Measurements from ENCODE around the gene TNNC1.

Gene TNNC1

DNA sequence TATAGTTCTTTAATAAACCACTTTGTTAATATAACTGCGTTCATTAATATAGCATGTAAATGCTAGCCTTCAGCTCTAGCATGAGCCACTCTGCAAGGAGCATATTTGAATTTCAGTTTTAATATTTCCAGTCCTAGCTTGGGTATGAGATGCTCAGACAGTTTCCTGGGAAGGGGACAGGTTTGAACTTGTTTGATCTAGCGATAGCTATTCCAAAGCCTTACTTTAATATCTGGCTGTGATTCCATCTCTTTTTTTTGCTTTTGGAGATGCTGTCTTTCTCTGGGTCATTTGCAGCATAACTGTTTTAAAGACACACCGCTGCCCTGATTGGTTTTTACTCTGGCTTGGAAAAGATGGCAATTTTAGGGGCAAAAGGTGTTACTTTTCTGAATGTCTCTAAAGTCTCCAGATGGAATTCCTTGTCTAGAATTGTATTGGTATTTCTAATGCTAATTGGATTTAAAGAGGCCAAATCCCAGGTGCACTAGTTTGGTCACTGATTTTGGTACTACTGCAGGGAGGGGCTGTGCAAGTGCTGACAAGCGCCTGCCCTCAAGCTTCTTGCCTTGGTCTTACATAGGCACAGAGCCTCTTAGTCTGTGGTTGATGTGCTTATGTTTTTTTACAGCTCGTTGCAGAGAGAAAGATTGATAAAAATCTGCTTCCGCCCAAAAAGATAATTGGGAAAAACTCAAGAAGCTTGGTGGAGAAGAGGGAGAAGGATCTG lies 4.4 kb upstream of the TNNC1 start:
- no peak for DNase-seq

DNA sequence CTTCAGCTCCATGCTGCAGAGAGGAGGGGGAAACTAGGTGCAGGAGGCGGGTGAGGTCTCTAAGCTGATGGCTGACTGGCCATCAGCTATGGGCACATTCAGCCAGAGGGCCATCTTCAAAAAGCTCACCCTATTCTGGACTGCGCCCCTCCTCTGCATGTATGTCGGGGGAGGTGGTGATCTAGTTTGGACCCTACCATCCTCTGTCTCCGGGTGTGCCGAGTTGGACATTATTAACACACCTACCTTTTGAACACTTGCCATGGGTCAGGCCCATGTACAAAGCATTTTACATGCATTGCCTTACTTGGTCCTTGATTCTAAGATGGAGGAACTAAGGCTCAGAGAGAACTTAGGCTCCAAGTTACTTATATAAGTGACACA lies 3.0 kb upstream of the TNNC1 start:
- DNase-seq = no peak

DNA sequence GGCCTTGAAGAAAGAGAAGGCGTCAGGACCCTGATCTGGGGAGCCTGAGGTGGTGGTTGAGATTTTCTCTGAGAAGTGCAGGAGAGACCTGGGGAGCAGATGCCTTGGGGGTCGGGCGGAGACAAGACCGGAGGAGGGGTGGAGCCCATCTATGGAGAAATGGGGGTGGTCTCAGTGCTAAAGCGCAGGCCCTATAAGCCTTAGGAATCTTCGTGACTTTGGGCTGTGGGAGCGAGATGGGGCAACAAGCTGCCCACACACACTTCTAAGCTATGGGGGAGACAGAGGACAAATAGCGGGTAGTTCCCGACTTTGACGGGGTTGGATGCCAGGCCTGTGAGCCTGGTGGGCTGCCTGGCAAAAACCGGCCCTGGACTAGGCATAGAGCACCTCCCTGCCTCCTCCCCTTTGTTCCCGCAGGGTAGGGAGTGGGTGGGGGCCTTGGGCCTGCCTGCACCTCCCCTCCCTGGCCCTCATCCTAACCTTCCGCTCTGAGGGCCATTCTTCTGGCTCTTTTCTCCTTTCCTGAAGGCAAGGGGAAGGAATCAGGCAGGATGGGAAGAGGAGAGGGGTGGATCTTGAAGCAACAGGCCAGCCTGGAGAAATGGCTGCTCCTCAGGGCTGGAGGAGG lies 2.4 kb upstream of the TNNC1 start:
- DNase-seq = peak in 1 of 4 experiments; percentile 36

DNA sequence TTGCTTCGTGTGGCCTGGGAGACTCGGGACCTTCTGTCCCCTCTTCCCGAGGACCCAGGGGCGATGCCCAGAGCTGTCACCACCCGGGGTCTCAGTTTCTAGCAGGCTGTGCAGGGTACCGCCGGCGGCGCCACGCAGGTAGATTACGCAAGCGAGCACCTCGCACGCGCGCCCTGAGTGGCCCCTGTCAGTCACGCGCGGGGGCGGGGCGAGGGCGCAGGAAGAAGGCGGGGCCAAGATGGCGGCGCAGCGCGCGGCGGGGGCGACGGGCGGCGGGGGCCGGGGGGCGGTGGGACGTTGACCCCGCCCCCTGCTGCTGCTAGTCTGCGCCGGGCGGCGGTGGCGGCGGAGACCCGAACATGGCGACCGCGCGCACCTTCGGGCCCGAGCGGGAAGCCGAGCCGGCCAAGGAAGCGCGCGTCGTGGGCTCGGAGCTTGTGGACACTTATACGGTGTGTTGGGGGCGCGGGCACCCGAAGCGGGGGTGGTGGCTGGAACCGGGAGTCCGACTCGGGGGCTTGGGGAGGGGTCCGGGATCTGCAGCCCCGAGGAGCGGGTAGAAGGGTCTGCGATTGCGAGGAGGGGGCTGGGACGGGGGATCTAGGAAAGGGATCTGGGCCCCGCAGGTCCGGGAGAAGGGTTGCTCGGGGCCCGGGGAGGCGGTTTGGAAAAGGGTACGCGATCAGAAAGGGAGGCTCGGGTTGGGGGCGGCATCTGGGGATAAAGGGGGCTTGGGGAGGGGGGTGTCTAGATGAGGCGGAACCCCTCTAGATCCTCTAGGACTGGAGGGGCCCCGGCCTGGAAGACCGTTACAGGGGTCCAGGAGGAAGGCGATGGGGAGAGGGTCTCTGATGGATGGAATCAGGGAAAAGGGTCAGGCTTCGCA lies 1.7 kb upstream of the TNNC1 start, which contains the start of gene NISCH:
Gene NISCH (plus strand): TSS at position 322 of the 886 bp plus-strand sequence. CDS start 38 bp downstream, at position 360.
- DNase-seq = peak; percentile 83 to 97 (median 91)

DNA sequence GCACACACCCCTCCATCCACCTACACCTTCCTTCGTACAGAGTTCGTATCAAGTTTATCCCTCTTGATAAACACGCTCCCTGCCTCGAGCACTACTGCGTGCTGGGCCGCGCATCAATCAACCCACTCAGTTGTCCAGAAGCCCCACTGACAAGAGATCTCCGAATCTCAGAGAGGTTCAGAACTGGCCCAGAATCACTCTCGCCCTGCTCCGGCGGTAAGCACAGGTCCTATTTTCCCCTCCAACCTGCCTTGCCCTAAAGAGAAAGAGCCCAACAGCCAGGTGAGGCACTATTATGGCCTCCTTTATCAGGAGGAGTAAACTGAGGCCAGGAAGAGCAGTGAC lies 1.1 kb upstream of the TNNC1 start:
- DNase-seq = no peak

DNA sequence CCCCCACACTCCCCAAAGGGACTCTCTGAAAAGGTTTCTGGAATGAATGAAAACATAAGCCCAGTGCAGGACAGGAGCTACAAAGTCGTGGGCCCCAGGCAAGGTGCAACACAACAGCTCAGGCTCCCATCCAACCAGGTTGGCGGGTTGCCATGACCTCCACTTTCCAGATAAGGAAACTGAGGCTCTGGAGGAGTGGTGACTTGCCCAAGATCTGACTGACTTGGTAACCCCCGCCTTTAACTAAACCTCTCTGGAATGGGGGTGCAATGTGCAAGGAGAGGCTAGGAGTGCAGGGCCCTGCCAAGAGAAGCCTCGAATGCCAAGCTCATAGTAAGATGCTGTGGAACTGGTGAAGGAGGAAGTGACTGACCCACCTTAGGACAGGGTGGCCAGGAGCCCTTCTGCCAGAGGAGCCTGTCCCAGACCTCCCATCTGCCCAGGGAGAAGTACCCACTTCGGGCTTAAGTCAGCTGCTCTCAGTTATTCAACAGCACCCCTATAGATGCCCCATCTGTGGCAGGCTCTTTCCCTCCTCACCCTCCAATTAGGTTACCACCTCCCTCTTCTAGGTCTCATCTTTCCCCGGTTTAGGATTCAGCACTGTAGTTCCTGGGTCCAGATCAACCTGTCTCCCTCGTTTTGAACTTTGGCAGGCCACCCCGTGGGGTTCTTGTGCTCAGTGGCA lies 553 bp upstream of the TNNC1 start:
- DNase-seq = no peak

DNA sequence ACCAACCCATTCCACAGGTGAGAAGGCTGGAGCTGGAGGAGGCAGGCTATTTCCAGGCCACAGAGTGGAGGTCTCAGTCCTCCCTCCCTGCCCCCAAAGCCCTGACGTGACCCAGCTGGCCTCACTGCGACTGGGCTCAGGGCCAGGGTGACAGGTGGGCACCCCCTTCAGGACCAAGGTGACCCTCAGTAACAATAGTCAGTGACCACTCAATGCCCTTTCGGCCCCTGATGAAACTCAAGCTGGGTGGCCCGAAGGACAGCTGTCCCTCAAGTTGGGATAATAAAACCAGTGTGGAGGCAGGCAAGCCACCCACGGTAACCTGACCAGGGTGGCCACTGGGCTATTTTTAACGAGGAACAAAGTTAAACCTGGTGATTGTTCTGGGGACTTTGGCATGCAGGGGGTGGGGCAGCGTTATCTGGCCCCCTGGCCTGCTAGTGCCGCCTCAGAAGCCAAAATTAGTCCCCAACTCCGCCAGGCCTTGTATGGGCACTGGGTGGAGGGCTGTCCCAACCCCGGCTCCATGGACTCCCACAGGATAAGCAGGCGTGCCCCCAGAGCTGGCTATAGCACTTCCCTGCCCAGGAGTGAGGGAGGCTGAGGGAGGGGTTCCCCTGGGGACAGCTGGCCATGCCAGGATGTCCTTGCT lies 1.1 kb downstream of the TNNC1 start:
- DNase-seq = no peak

DNA sequence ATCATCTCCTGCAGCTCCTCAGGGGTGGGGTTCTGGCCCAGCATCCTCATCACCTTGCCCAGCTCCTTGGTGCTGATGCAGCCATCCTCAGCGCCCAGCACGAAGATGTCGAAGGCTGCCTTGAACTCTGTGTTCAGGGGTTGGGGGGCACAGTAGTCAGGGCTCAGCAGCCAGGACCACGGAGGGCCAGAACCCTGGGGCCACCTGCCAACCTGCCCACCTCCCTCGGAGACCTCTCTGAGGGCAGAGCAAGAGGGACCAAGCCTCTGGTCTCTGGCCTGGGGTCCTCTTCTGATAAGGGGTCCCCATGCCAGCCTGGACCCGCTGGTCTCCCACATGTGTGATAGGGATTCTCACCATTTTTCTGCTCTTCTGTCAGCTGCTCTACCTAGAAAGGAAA lies 1.7 kb downstream of the TNNC1 start:
- no peak for DNase-seq

DNA sequence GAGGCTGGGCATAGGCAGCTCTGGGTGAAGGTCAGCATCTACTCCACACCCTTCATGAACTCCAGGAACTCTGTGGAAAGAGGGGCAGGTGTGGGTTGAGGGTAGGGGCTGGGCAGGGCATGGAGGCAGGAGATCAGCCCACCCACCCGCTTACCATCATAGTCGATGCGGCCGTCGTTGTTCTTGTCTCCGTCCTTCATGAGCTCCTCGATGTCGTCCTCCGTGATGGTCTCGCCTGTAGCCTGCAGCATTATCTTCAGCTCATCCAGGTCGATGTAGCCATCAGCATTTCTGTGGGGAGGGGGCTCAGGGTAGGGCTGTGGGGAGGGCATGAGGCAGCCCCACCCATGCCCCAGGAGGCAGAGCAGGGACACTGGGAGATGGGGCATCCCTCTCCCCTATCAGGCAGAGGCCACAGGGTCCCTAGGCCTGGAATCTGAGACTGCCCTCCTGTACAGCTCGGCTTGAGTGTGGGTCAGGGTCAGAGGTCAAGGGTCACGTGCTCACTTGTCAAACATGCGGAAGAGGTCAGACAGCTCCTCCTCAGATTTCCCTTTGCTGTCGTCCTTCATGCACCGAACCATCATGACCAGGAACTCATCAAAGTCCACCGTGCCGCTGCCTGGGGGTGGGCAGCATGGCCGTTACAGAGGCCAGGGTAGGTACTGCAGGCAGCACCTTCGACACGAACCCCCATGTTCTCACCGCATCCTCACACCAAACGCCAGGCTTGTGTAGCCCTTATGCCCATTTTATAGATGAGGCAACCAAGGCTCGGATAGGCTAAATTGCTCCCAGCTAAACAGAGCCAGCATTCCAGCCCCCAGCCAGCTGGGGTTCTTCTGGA lies 2.4 kb downstream of the TNNC1 start:
- DNase-seq = no peak

DNA sequence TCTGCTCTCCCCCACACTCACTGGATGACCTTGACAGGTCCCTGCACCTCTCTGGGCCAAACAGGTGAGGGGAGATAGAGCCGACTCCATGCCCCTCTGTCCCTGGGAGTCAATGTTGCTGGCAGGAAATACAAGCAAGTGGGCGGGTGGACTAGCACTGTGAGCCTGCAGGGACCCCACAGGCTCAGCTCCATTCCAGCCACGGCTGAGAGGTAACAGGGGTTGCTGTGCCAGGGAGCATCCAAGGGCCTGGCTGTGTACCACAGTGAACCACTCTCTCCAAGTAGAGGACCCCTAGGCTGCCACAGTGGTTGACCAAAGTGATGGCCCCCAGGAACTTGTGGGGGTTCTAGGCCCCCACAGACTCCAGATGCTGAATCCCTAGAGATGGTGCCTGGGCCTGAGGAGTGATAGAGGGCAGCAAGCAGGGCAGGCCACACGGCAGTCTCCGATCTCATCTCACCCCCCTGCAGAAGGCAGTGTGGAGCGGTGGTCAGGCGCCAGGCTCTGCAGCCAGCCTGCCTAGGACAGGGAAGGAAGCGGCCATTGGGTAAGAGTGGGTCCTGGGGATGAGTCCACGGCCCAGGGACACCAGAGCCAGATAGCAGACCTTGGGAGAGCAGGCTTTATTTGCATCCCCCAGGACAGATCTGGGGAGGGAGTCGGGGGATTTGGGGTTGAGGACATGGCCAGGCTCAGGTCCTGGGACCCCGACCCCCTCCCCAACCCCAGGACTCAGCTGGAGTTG lies 3.2 kb downstream of the TNNC1 start:
- DNase-seq = no peak

DNA sequence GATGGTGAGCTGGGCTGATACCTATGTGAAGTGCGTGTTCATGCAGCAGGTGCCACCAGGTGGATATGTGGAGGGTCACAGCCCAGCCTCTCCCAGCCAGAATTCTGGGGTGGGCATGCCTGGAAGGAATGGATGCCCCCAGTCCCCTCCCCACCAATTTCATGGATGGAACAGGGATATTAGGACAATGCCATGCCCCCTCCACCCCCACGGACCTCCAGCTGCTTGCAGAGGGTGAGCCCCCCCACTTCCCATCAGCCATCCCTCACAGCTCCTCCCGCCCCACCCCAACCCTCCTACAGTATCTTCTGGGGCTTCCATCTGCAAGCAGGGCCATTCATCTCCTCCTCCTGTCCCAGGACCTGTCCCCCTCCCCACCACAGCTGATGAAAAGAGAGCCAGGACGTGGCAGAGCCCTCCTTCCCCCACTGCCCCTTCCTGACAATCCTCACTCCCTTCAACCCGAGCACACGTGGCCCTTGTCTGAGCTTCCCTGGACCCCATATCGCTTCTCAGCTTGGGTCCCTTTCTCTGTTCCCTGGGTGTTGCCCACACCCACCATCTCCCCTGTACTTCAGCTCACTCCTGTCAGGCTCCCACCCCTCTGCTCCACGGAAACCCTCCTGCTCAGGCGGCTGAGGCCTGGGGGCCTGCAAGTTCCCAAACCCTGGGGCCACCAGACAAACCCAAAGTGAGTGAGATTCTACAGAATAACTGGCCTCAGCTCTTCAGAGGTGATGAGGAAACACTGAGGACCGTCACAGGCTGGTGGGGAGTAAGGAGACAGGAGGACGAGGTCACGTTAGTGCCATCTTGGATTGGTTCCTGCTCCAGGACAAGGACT lies 6.1 kb downstream of the TNNC1 start:
- DNase-seq = no peak

DNA sequence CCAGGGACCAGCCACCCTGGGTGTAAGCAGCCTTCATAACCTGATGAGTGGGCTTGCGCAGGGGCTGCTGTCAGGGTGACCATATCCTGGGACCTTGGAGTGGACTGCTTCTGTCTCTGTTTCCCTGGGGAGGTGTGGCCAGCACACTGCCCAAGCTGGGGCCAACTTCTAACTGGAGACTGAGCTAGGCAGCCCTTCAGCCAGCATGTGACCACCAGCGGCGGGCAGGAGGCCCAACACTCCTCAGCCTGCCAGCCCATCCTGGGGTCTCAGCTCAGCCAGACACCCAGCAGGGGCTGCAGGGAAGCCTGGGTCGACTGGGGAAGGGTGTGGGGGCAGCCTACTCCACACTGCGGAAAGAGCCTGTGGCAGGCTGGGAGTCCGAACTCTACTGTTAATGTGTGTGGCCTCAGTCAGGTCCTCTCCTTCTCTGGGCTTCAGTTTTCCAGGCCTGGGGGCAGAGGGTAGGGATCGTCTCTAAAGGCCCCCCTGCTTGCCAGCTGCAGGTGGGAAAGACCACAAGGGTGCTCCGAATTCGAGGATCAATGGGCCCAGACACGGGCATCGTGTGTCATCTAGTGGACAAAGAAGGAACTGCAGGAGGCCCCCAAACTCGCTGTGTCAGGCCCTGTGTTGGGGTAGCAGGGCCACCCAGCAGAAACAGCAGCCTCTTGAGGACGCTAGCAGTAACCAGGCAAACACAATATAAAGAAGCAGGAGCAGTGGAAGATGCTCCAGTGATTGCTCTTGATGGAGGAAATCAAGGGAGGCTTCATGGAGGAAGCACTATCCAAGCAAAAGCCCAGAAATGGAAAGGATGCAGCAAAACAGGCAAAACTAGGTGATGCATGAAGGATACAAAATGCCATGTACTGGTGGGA lies 7.0 kb downstream of the TNNC1 start:
- DNase-seq = peak; percentile 74 to 89 (median 84)

DNA sequence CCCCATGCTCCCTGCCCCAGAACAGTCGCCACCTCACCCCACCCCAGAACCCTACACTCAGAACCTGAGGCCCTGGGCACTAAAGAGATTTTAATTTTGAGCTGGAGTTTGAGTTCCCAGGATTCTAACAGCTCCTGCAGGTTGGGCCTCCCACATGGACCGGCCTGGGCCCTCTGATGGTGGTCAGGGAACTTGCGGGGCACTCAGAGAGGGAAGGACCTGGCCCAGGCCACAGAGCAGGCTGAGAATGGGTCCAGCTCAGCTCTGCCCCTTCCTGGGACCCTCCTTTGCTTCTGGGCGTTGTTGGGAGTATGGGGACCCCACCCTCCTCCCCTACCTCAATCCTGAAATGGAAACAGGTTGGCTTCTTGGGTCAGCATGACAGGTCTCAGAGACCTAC lies 7.8 kb downstream of the TNNC1 start:
- DNase-seq = no peak

DNA sequence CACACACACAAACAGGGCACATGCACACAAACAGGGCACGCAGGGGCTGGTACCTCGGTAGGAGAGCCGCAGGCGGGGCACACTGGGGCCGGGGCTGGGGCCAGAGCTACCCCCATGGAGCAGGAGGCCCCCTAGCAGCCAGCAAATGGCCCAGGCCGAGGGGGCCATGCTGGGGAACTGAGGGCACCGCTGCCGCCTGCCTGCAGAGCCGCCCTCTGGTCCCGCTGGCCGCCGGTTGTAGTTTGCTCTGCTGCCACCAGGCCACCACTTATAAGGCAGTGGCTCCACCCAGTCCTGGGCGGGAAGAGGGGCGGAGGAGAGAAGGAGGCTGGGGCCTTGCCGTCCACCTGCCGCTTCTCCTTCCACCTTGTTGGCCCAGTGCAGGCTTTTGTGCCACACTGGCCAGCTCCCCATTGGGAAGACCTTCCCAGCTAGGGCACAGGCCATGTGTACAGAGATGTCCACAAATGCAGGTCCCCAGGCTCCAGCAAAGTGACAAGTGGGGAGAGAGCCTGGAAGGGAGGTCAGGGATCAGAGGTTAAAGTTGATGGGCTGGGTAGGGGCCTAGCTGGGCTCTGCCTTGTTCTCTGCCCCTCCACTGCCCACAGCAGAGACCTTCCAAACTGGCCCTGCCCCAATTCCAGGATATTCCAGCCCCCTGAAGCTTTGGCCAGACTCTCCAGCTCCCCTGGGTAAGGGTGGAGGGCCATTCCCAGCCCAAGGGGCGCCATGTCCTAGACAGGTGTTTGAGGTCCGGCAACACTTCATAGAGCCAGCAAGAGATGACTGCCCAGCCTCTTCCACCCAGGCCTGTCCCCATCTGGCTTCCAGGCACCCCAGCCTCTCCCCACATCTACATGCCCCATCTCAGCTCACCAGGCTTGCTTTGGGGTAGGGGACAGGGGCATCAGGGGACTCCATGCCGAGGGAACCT lies 8.7 kb downstream of the TNNC1 start, which contains the start of gene SEMA3G:
Gene SEMA3G (minus strand): TSS at position 244 of the 934 bp plus-strand sequence. CDS start 76 bp downstream, at position 168.
- peak; percentile 82 to 92 (median 90) for DNase-seq

DNA sequence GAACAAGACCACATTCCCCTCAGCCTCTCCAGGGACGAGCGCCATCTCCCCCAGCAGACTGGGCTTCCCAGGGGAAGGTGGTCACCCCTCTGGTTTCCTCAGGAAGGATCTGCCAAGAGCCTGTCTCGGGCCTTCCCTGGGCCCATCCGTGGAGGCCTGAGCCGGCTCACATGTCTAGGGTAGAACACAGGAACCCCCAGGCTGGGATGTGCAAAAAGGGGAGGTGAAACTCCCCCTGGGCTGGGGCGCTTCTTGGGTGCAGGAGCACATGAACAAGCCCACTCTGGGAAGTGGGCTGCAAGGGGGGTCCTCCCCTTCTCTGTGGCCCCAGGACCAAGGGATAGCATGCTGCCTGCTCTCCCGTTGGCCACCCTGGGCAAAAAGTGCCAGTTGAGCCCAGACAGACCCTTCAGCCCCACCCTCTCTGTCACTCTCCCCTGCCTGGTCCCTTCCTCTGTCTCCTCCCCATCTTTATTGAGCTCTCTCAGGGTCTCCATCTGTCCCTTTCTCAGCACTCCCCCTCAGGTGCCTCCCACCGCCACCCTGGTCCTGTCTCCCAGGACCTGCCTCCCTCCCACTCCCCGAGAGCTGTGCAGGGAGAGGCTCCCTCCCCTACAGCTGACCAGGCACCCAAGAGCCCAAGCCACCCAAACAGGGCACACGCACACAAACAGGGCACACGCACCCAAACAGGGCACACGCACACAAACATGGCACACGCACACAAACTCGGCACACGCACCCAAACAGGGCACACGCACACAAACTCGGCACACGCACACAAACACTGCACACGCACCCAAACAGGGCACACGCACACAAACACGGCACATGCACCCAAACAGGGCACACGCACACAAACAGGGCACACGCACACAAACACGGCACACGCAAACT lies 9.8 kb downstream of the TNNC1 start:
- DNase-seq = no peak

DNA sequence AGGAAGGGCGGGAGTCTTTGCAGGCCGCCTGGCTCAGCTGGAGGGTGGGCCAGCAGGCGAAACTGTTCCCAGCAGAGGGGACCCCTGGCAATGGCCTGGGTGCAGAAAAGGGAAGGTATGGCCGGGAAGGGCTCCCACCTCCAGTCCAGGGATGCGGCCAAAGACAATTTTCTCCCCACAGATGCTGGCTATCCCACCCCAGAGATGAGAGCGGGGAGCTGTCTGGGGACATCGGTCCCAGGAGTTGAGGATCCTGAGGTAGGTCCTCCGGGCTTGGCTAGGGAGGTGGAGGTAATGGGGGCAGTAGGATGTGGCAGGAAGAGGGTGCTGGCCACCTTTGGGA lies 10.6 kb downstream of the TNNC1 start:
- no peak for DNase-seq

All from suppressor macrophage (primary cell).